Activated CD4-positive, CD25-positive, alpha-beta regulatory T cell treated with anti-CD3 and anti-CD28 coated beads, Interleukin-2, amount 50 U/mL, for 24 hours (primary cell): Measurements from ENCODE around the gene SLC14A1.
"Not testable (repeated sequence)": the region's sequence is repeated elsewhere in the genome, so short reads cannot be mapped to it uniquely, and the experiment has no call there.

Experiments
- ATAC-seq, 2 donors: fragments of 150-1000 bp; cut with Tn5 transposase; one replicate each; pipeline ENCODE4 v1.10.0; 2021; ENCODE audit warnings: mild to moderate bottlenecking in 1 of 2, moderate library complexity in 1 of 2

SLC14A1 gene

GRCh38 chr18:45724601-45725000, 620 bp downstream of the SLC14A1 start:
- ATAC-seq = no peak

- ATAC-seq = no peak
These were observed 1.4 kb downstream of the SLC14A1 start for GRCh38 chr18:45725336-45725735.

- ATAC-seq = no peak
These were observed 2.6 kb downstream of the SLC14A1 start for GRCh38 chr18:45726603-45727002.

GRCh38 chr18:45727068-45727467, 3.1 kb downstream of the SLC14A1 start:
- no peak for ATAC-seq

- ATAC-seq = no peak
These were observed 4.5 kb downstream of the SLC14A1 start for GRCh38 chr18:45728336-45729010.

GRCh38 chr18:45730832-45731575, 7.0 kb downstream of the SLC14A1 start:
- no peak for ATAC-seq

- no peak for ATAC-seq
These were observed 7.7 kb downstream of the SLC14A1 start for GRCh38 chr18:45731716-45732115.

- no peak for ATAC-seq
These were observed 9.6 kb downstream of the SLC14A1 start for GRCh38 chr18:45733535-45733934.

- no peak for ATAC-seq
These were observed 10.5 kb downstream of the SLC14A1 start for GRCh38 chr18:45734505-45734904.

- no peak for ATAC-seq
These were observed 11.0 kb downstream of the SLC14A1 start for GRCh38 chr18:45734944-45735343.

- ATAC-seq = no peak
These were observed 14.7 kb downstream of the SLC14A1 start for GRCh38 chr18:45738660-45739059.

GRCh38 chr18:45739268-45739667, 15.3 kb downstream of the SLC14A1 start:
- no peak for ATAC-seq

GRCh38 chr18:45739848-45740247, 15.9 kb downstream of the SLC14A1 start:
- no peak for ATAC-seq

- ATAC-seq = no peak
These were observed 17.1 kb downstream of the SLC14A1 start for GRCh38 chr18:45741056-45741455.

- no peak for ATAC-seq
These were observed 22.0 kb downstream of the SLC14A1 start for GRCh38 chr18:45745817-45746461.

- no peak for ATAC-seq
These were observed 24.5 kb downstream of the SLC14A1 start for GRCh38 chr18:45748501-45748900.

- ATAC-seq = no peak
These were observed 26.1 kb downstream of the SLC14A1 start for GRCh38 chr18:45749918-45750689.

- ATAC-seq = no peak
These were observed 27.8 kb downstream of the SLC14A1 start for GRCh38 chr18:45751766-45752165.

- no peak for ATAC-seq
These were observed 28.7 kb downstream of the SLC14A1 start for GRCh38 chr18:45752681-45753080.

GRCh38 chr18:45753286-45753685, 29.3 kb downstream of the SLC14A1 start:
- no peak for ATAC-seq

- no peak for ATAC-seq
These were observed 32.0 kb downstream of the SLC14A1 start for GRCh38 chr18:45755934-45756333.

- ATAC-seq = no peak
These were observed 33.0 kb downstream of the SLC14A1 start for GRCh38 chr18:45757005-45757404.

- not testable (repeated sequence) for ATAC-seq
These were observed 33.7 kb downstream of the SLC14A1 start for GRCh38 chr18:45757644-45758043.
